A172 (cell line): ENCODE measurements around the gene ATP5MK. TPM values are rescaled to one million over a fixed set of nuclear protein-coding genes. Genes with fewer than 3 reads are reported as not detected.
"Not testable (repeated sequence)": the region's sequence is repeated elsewhere in the genome, so short reads cannot be mapped to it uniquely, and the experiment has no call there.

ENCODE experiments used
- DNase-seq: peaks from one replicate; pipeline ENCODE4 v3.0.0-alpha.2; 2015; ENCODE audit warnings: low spot score
- total RNA-seq: library from RNA; depleted of rRNA; stranded (reverse); fragments of >200 nt; shearing (Covaris generic); gene quantifications from 2 replicates; pipeline ENCODE4 v1.2.3, GENCODE V29; 2014; rRNA removed

The ATP5MK gene
- total RNA-seq, 1 experiment from 2014 or later = 1,006 TPM

- no peak for DNase-seq
Observed at GRCh38 chr10:103397191-103397825, 1.0 kb upstream of the ATP5MK start.

GRCh38 chr10:103396789-103397087 is 463 bp upstream of the ATP5MK start:
- DNase-seq = no peak

GRCh38 chr10:103395754-103396066 is 565 bp downstream of the ATP5MK start:
- DNase-seq = no peak

- DNase-seq = no peak
Observed at GRCh38 chr10:103394180-103394579, 2.1 kb downstream of the ATP5MK start.

GRCh38 chr10:103382769-103383168 is 13.5 kb downstream of the ATP5MK start:
- DNase-seq = no peak

GRCh38 chr10:103374263-103374662 is 22.0 kb downstream of the ATP5MK start:
- no peak for DNase-seq

- no peak for DNase-seq
Observed at GRCh38 chr10:103373544-103373943, 22.7 kb downstream of the ATP5MK start.

- peak; percentile 96 for DNase-seq
Observed at GRCh38 chr10:103367782-103368518, 28.3 kb downstream of the ATP5MK start, which contains the start of gene TAF5. Gene TAF5 (plus strand): TSS chr10:103367976. CDS start chr10:103367990, 14 bp downstream.

GRCh38 chr10:103367379-103367781 is 28.9 kb downstream of the ATP5MK start:
- DNase-seq = no peak

GRCh38 chr10:103360791-103361190 is 35.5 kb downstream of the ATP5MK start:
- DNase-seq = peak; percentile 84

GRCh38 chr10:103359493-103359892 is 36.8 kb downstream of the ATP5MK start:
- DNase-seq = not testable (repeated sequence)

GRCh38 chr10:103355906-103356599 is 40.2 kb downstream of the ATP5MK start:
- DNase-seq = no peak

GRCh38 chr10:103354567-103354966 is 41.7 kb downstream of the ATP5MK start:
- not testable (repeated sequence) for DNase-seq

- no peak for DNase-seq
Observed at GRCh38 chr10:103353281-103353680, 43.0 kb downstream of the ATP5MK start.

GRCh38 chr10:103350517-103351260 is 45.6 kb downstream of the ATP5MK start, which contains the start of gene PCGF6:
Gene PCGF6 (minus strand): TSS chr10:103351140. CDS start chr10:103351066, 74 bp downstream.
- peak; percentile 67 for DNase-seq

- DNase-seq = no peak
Observed at GRCh38 chr10:103350175-103350516, 46.1 kb downstream of the ATP5MK start.

Other genes starting within 250 kb of the ATP5MK start
- 96.1 and 135 TPM in 2 replicates for gene NT5C2, start 203.2 kb downstream of the ATP5MK start, total RNA-seq
- 0.05 and 0.17 TPM in 2 replicates for gene RPEL1, start 150.6 kb downstream of the ATP5MK start, total RNA-seq
- not detected in 2 replicates for gene INA, start 119.3 kb downstream of the ATP5MK start, total RNA-seq
- 42.0 and 42.8 TPM in 2 replicates for gene PCGF6, start 45.3 kb downstream of the ATP5MK start, total RNA-seq
- gene TAF5, start 28.5 kb downstream of the ATP5MK start, total RNA-seq = 11.7 and 13.4 TPM in 2 replicates
- gene PDCD11, start 151 bp upstream of the ATP5MK start, total RNA-seq = 28.7 and 33.7 TPM in 2 replicates
- 24.5 and 26.0 TPM in 2 replicates for gene CALHM2, start 55.9 kb upstream of the ATP5MK start, total RNA-seq
- gene CALHM1, start 62.4 kb upstream of the ATP5MK start, total RNA-seq = not detected in 2 replicates
- 4.7 and 4.8 TPM in 2 replicates for gene CALHM3, start 82.8 kb upstream of the ATP5MK start, total RNA-seq
- 0.17 TPM in 1 of 2 replicates, not detected in the other for gene NEURL1, start 97.2 kb upstream of the ATP5MK start, total RNA-seq